KOPT-K1 (cell line): ENCODE data around the gene CYP4F2.
"Not testable (repeated sequence)": the region's sequence is repeated elsewhere in the genome, so short reads cannot be mapped to it uniquely, and the experiment has no call there.

Experiments
- H3K27ac ChIP-seq: fragments of 200-600 bp; sonication (generic); 2 replicates; pipeline ENCODE4 v1.5.1; 2016; ENCODE audit warnings: antibody characterized with exemption, mild to moderate bottlenecking, low read depth, low read length; ENCODE audit not compliant: poor library complexity, severe bottlenecking
- H3K36me3 ChIP-seq: fragments of 200-600 bp; sonication (generic); 2 replicates; pipeline ENCODE4 v1.5.1; 2017; ENCODE audit warnings: antibody characterized with exemption, mild to moderate bottlenecking, low read length, moderate library complexity; ENCODE audit not compliant: insufficient read depth
- H3K9me3 ChIP-seq: fragments of 200-600 bp; sonication (generic); 2 replicates; pipeline ENCODE4 v1.5.1; 2017; ENCODE audit warnings: antibody characterized with exemption, low read length, mild to moderate bottlenecking; ENCODE audit not compliant: insufficient read depth, poor library complexity, severe bottlenecking

Gene CYP4F2

GRCh38 chr19:15828611-15829305, 69.1 kb downstream of the CYP4F2 start:
- H3K27ac ChIP-seq, H3K36me3 ChIP-seq, H3K9me3 ChIP-seq: not testable (repeated sequence)

- no peak overlapping the region for H3K27ac ChIP-seq
- no peaks in the 10 kb centered on the region for H3K36me3 ChIP-seq
- no peaks in the 10 kb centered on the region for H3K9me3 ChIP-seq
These were observed 69.7 kb downstream of the CYP4F2 start for GRCh38 chr19:15828121-15828610.
